Measurements from ENCODE around the gene LSR.

DNA sequence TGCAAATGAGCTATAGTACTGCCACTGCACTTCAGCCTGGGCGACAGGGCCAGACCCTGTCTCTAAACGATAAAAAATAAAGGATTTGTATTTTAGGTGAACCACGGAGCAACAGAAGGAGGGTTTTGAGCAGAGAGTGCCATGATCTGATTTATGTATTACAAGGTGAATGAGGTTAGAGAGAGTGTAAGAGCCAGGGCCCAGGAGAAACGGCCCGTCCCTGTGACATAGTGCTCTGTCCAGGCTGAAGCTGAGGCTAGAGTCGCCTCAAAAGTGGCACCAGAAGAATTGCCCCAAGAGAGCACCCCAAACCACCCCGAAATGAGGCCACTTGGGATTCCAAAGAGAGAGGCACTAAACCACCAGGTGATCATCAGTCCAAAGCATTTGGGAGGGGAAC, 60.1 kb downstream of the LSR start:
- TF ChIP-seq, protein P1, sequence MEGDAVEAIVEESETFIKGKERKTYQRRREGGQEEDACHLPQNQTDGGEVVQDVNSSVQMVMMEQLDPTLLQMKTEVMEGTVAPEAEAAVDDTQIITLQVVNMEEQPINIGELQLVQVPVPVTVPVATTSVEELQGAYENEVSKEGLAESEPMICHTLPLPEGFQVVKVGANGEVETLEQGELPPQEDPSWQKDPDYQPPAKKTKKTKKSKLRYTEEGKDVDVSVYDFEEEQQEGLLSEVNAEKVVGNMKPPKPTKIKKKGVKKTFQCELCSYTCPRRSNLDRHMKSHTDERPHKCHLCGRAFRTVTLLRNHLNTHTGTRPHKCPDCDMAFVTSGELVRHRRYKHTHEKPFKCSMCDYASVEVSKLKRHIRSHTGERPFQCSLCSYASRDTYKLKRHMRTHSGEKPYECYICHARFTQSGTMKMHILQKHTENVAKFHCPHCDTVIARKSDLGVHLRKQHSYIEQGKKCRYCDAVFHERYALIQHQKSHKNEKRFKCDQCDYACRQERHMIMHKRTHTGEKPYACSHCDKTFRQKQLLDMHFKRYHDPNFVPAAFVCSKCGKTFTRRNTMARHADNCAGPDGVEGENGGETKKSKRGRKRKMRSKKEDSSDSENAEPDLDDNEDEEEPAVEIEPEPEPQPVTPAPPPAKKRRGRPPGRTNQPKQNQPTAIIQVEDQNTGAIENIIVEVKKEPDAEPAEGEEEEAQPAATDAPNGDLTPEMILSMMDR (IDR thresholded peaks at IDR 0.05; ENCODE audit: low read depth, low read length): no peak
- TF ChIP-seq MYC (IDR thresholded peaks at IDR 0.05; ENCODE audit: low read depth, low read length): no peak
- TF ChIP-seq, protein P2, sequence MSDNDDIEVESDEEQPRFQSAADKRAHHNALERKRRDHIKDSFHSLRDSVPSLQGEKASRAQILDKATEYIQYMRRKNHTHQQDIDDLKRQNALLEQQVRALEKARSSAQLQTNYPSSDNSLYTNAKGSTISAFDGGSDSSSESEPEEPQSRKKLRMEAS (IDR thresholded peaks at IDR 0.05; ENCODE audit: low read depth, low read length): no peak

Measured in NB4 (cell line).